CD4-positive, CD25-positive, alpha-beta regulatory T cell (primary cell): ENCODE data around the gene TRPV2. TPM values are rescaled to one million over a fixed set of nuclear protein-coding genes. Genes with fewer than 3 reads are reported as not detected.
"Not testable (repeated sequence)": the region's sequence is repeated elsewhere in the genome, so short reads cannot be mapped to it uniquely, and the experiment has no call there.

ENCODE experiments used
- ATAC-seq, 2 donors: fragments of 150-1000 bp; cut with Tn5 transposase; one replicate each; pipeline ENCODE4 v1.10.0; 2021; ENCODE audit warnings: low read depth in 2 of 2, moderate number of reproducible peaks in 2 of 2, moderate library complexity in 1 of 2
- DNase-seq, 3 donors: peaks; one replicate each; pipeline versions ENCODE4 v3.0.0 to v3.0.0-alpha.2; 2012 to 2022; ENCODE audit warnings: mixed read lengths in 1 of 3
- H3K27ac ChIP-seq: one replicate; pipeline ENCODE4 v1.7.0; 2013; ENCODE audit warnings: mild to moderate bottlenecking, low read length; ENCODE audit not compliant: insufficient read depth, poor library complexity, severe bottlenecking
- H3K27me3 ChIP-seq: one replicate; pipeline ENCODE4 v1.7.0; 2013; ENCODE audit warnings: low read length; ENCODE audit not compliant: control insufficient read depth, insufficient read depth
- H3K36me3 ChIP-seq: one replicate; pipeline ENCODE4 v1.7.0; 2013; ENCODE audit warnings: mild to moderate bottlenecking, low read length, moderate library complexity; ENCODE audit not compliant: control insufficient read depth, insufficient read depth
- H3K4me1 ChIP-seq: 2 replicates; pipeline ENCODE4 v1.7.0; 2013; ENCODE audit warnings: mild to moderate bottlenecking, low read length; ENCODE audit not compliant: insufficient read depth, control insufficient read depth, poor library complexity, severe bottlenecking
- H3K4me3 ChIP-seq: one replicate; pipeline ENCODE4 v1.7.0; 2013; ENCODE audit warnings: low read depth, mild to moderate bottlenecking, low read length, moderate library complexity
- H3K9me3 ChIP-seq, 2 experiments: 1 replicate in 1 of 2; 2 replicates in 1 of 2; pipeline ENCODE4 v1.7.0; 2013; ENCODE audit warnings: low read length in 2 of 2, mild to moderate bottlenecking in 1 of 2, moderate library complexity in 1 of 2; ENCODE audit not compliant: control insufficient read depth in 2 of 2
- H3K27ac Mint-ChIP-seq, 3 donors: one replicate each; pipeline ENCODE4 v1.8.0; 2020 to 2022; ENCODE audit warnings: mild to moderate bottlenecking in 3 of 3, mixed read lengths in 3 of 3, moderate library complexity in 2 of 3
- H3K27me3 Mint-ChIP-seq: one replicate; pipeline ENCODE4 v1.8.0; 2022; ENCODE audit warnings: mild to moderate bottlenecking, mixed read lengths
- H3K36me3 Mint-ChIP-seq: one replicate; pipeline ENCODE4 v1.8.0; 2020; ENCODE audit warnings: mixed read lengths
- H3K4me1 Mint-ChIP-seq, 4 donors: one replicate each; pipeline ENCODE4 v1.8.0; 2020 to 2022; ENCODE audit warnings: mixed read lengths in 4 of 4, mild to moderate bottlenecking in 1 of 4
- H3K4me3 Mint-ChIP-seq, 4 donors: one replicate each; pipeline ENCODE4 v1.8.0; 2020 to 2022; ENCODE audit warnings: mild to moderate bottlenecking in 4 of 4, mixed read lengths in 4 of 4, moderate library complexity in 3 of 4
- H3K9me3 Mint-ChIP-seq, 7 donors: one replicate each; pipeline ENCODE4 v1.8.0; 2020 to 2022; ENCODE audit warnings: mixed read lengths in 7 of 7, mild to moderate bottlenecking in 3 of 7, moderate library complexity in 2 of 7
- polyA plus RNA-seq, 4 donors: library from polyadenylated mRNA; unstranded; fragments of 300-500 nt; fragmentation: Illumina TruSeq; gene quantifications; one replicate each; pipeline ENCODE4 v1.2.3, GENCODE V29; 2021
- total RNA-seq: library from RNA; stranded (reverse); gene quantifications from one replicate; pipeline ENCODE4 v1.2.3, GENCODE V29; 2022

TRPV2 gene
- total and polyA plus RNA-seq, 5 donors from 2014 or later = 99.4 to 142 (median 125) TPM

GRCh38 chr17:16439811-16440351 lies 24.5 kb downstream of the TRPV2 start:
- Mint-ChIP-seq H3K27me3 (no peaks in the 10 kb centered on the region), H3K9me3 (no peaks in the 10 kb centered on the region), H3K36me3 (peaks cover 23% of the 10 kb centered on the region), H3K27ac (peak overlapping the region; percentile 90 to 99 (median 98)), H3K4me3 (peak overlapping the region; percentile 97 to 100 (median 99)), H3K4me1 (peaks cover 0 to 64% (median 48%) of the 10 kb centered on the region in 4 donors)
- peak overlapping the region; percentile 79 for H3K4me3 ChIP-seq
- H3K4me1 ChIP-seq = peaks cover 33% of the 10 kb centered on the region
- no peaks in the 10 kb centered on the region for H3K27me3 ChIP-seq
- ATAC-seq (no peak), DNase-seq (peak; percentile 12 to 60 (median 43))
- H3K27ac ChIP-seq = peak overlapping the region; percentile 93
- H3K9me3 ChIP-seq = no peaks in the 10 kb centered on the region
- peaks cover 34% of the 10 kb centered on the region for H3K36me3 ChIP-seq

- peaks cover 0 to 63% (median 48%) of the 10 kb centered on the region in 4 donors for H3K4me1 Mint-ChIP-seq
- peaks cover 33% of the 10 kb centered on the region for H3K4me1 ChIP-seq
- not testable (repeated sequence) for DNase-seq, H3K9me3 ChIP-seq, ATAC-seq, H3K27me3 Mint-ChIP-seq, H3K27me3 ChIP-seq, H3K9me3 Mint-ChIP-seq
- H3K36me3 Mint-ChIP-seq = peaks cover 23% of the 10 kb centered on the region
- H3K4me3 ChIP-seq = peak overlapping the region; percentile 79
- peak overlapping the region; percentile 93 for H3K27ac ChIP-seq
- H3K36me3 ChIP-seq = peaks cover 34% of the 10 kb centered on the region
- H3K27ac Mint-ChIP-seq = peak overlapping the region; percentile 88 to 99 (median 98)
- H3K4me3 Mint-ChIP-seq = peak overlapping the region; percentile 97 to 100 (median 99)
Measured at GRCh38 chr17:16440354-16440753, 25.0 kb downstream of the TRPV2 start.

- no peaks in the 10 kb centered on the region for H3K27me3 Mint-ChIP-seq
- peak overlapping the region; percentile 93 for H3K27ac ChIP-seq
Measured at GRCh38 chr17:16440901-16441629, 25.7 kb downstream of the TRPV2 start.

GRCh38 chr17:16442141-16442540 lies 26.8 kb downstream of the TRPV2 start:
- Histone ChIP-seq H3K27ac (no peak overlapping the region), H3K27me3 (no peaks in the 10 kb centered on the region), H3K4me1 (peaks cover 33% of the 10 kb centered on the region), H3K4me3 (no peak overlapping the region), H3K9me3 (no peaks in the 10 kb centered on the region), H3K36me3 (peaks cover 43% of the 10 kb centered on the region)
- DNase-seq (no peak), ATAC-seq (no peak)
- no peaks in the 10 kb centered on the region for H3K27me3 Mint-ChIP-seq
- peak overlapping the region in 1 of 3 donors; percentile 85 for H3K27ac Mint-ChIP-seq
- H3K9me3 Mint-ChIP-seq = no peaks in the 10 kb centered on the region
- H3K36me3 Mint-ChIP-seq = peaks cover 23% of the 10 kb centered on the region
- H3K4me3 Mint-ChIP-seq = peak overlapping the region in 3 of 4 donors; percentile 68 to 99 (median 75)
- H3K4me1 Mint-ChIP-seq = peaks cover 0 to 56% (median 42%) of the 10 kb centered on the region in 4 donors

More at GRCh38 chr17:16440901-16441629, 25.7 kb downstream of the TRPV2 start:
- Mint-ChIP-seq H3K9me3 (no peaks in the 10 kb centered on the region), H3K27ac (peak overlapping the region in 2 of 3 donors; percentile 45 to 99), H3K36me3 (peaks cover 20% of the 10 kb centered on the region), H3K4me3 (peak overlapping the region; percentile 68 to 100 (median 87)), H3K4me1 (peaks cover 0 to 56% (median 44%) of the 10 kb centered on the region in 4 donors)
- Histone ChIP-seq H3K4me1 (peaks cover 33% of the 10 kb centered on the region), H3K36me3 (peaks cover 35% of the 10 kb centered on the region), H3K4me3 (peak overlapping the region; percentile 53), H3K27me3 (no peaks in the 10 kb centered on the region), H3K9me3 (no peaks in the 10 kb centered on the region)
- DNase-seq = no peak
- no peak for ATAC-seq

- peaks cover 33% of the 10 kb centered on the region for H3K4me1 ChIP-seq
- H3K27ac ChIP-seq = no peak overlapping the region
- no peak for DNase-seq
- no peaks in the 10 kb centered on the region for H3K9me3 ChIP-seq
- peaks cover 23% of the 10 kb centered on the region for H3K36me3 Mint-ChIP-seq
- no peaks in the 10 kb centered on the region for H3K27me3 ChIP-seq
- no peaks in the 10 kb centered on the region for H3K27me3 Mint-ChIP-seq
- ATAC-seq = no peak
- H3K36me3 ChIP-seq = peaks cover 45% of the 10 kb centered on the region
- H3K4me3 Mint-ChIP-seq = peak overlapping the region in 3 of 4 donors; percentile 43 to 75 (median 68)
- H3K4me3 ChIP-seq = no peak overlapping the region
- peaks cover 0 to 56% (median 41%) of the 10 kb centered on the region in 4 donors for H3K4me1 Mint-ChIP-seq
- peak overlapping the region in 2 of 3 donors; percentile 3 to 85 for H3K27ac Mint-ChIP-seq
- H3K9me3 Mint-ChIP-seq = no peaks in the 10 kb centered on the region
Measured at GRCh38 chr17:16442594-16443510, 27.5 kb downstream of the TRPV2 start.

GRCh38 chr17:16443511-16444257 lies 28.3 kb downstream of the TRPV2 start:
- DNase-seq = no peak
- no peak for ATAC-seq
- Mint-ChIP-seq H3K36me3 (peaks cover 29% of the 10 kb centered on the region), H3K9me3 (no peaks in the 10 kb centered on the region), H3K4me3 (peak overlapping the region in 1 of 4 donors; percentile 72), H3K4me1 (peaks cover 0 to 49% (median 36%) of the 10 kb centered on the region in 4 donors), H3K27me3 (no peaks in the 10 kb centered on the region), H3K27ac (no peak overlapping the region)
- no peak overlapping the region for H3K27ac ChIP-seq
- H3K36me3 ChIP-seq = peaks cover 51% of the 10 kb centered on the region
- no peaks in the 10 kb centered on the region for H3K9me3 ChIP-seq
- H3K27me3 ChIP-seq = no peaks in the 10 kb centered on the region
- H3K4me1 ChIP-seq = peaks cover 28% of the 10 kb centered on the region
- no peak overlapping the region for H3K4me3 ChIP-seq
